ENCODE measurements around the gene SMG9.

The SMG9 gene

DNA sequence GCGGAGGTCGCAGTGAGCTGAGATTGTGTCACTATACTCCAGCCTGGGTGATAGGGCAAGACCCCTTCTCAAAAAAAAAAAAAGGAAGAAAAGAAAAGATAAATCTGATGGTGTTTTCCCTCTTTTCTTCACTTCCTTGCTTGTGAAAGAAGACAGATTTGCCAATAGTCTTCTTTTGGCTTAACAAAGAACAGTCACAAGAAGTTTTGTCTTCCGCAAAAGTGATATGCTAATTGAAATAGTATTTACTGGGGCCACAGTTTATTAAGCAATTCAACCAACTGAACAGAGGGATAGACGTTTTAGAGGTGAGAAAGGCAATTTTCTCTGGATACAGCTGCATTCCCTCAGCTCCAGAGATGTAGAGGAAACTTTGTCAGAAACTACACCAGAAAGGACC, 61.9 kb downstream of the SMG9 start:
- peaks cover 8% of the 10 kb centered on the region for H3K27me3 Mint-ChIP-seq (ENCODE audit: low read depth)
- peaks cover 22% of the 10 kb centered on the region for H3K9me3 Mint-ChIP-seq
- TF ChIP-seq, protein P1, sequence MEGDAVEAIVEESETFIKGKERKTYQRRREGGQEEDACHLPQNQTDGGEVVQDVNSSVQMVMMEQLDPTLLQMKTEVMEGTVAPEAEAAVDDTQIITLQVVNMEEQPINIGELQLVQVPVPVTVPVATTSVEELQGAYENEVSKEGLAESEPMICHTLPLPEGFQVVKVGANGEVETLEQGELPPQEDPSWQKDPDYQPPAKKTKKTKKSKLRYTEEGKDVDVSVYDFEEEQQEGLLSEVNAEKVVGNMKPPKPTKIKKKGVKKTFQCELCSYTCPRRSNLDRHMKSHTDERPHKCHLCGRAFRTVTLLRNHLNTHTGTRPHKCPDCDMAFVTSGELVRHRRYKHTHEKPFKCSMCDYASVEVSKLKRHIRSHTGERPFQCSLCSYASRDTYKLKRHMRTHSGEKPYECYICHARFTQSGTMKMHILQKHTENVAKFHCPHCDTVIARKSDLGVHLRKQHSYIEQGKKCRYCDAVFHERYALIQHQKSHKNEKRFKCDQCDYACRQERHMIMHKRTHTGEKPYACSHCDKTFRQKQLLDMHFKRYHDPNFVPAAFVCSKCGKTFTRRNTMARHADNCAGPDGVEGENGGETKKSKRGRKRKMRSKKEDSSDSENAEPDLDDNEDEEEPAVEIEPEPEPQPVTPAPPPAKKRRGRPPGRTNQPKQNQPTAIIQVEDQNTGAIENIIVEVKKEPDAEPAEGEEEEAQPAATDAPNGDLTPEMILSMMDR (IDR thresholded peaks at IDR 0.05; ENCODE audit: unreplicated experiment in 3 of 3), result no peak
- no peaks in the 10 kb centered on the region for H3K4me1 Mint-ChIP-seq
- H3K27ac Mint-ChIP-seq, result no peak overlapping the region
- H3K4me3 Mint-ChIP-seq, result no peak overlapping the region
- no peaks in the 10 kb centered on the region for H3K36me3 Mint-ChIP-seq (ENCODE audit: low read depth)

DNA sequence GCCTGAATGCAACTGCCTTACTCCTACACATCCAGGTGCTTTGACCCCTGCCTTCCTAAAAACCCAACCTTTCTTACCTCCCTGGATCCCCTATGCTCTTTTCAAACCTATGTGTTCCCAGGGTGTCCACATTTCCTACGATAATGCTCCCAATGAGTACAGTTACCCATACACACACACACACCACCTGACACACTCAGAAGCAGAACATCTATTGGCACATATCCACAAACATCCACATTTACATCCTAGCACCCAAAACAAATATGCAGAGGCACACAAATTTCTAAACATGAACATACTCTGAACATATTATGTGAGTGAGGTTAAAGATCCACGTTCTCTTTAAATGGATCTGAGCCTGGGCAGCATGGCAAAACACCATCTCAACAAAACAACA, 62.4 kb downstream of the SMG9 start:
- peaks cover 22% of the 10 kb centered on the region for H3K9me3 Mint-ChIP-seq
- H3K27me3 Mint-ChIP-seq (ENCODE audit: low read depth), result peaks cover 4% of the 10 kb centered on the region
- TF ChIP-seq, protein P1 (IDR thresholded peaks at IDR 0.05; ENCODE audit: unreplicated experiment in 3 of 3), result no peak
- H3K4me1 Mint-ChIP-seq, result peaks cover 3% of the 10 kb centered on the region
- no peak overlapping the region for H3K27ac Mint-ChIP-seq
- H3K4me3 Mint-ChIP-seq, result no peak overlapping the region
- no peaks in the 10 kb centered on the region for H3K36me3 Mint-ChIP-seq (ENCODE audit: low read depth)

DNA sequence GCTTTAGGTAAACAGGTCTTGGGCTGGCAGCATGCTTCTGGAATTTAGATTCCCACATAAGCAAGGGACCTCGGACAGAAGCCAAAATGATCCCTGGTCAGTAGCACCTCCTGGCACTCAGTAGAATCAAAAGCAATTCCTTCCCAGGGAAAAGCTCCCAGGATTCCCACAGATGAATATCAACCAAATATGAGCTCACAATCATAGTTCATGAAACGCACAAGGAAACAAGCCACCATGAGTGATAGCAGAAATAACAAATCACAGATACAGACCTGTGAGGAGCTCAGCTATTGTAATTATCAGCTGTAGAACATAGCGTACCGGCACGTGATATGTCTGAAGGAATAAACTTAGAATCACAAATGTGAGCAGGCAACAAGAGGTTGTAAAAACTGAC, 63.0 kb downstream of the SMG9 start:
- H3K36me3 Mint-ChIP-seq (ENCODE audit: low read depth), result no peaks in the 10 kb centered on the region
- no peak overlapping the region for H3K4me3 Mint-ChIP-seq
- peaks cover 4% of the 10 kb centered on the region for H3K27me3 Mint-ChIP-seq (ENCODE audit: low read depth)
- H3K27ac Mint-ChIP-seq, result no peak overlapping the region
- TF ChIP-seq, protein P1 (IDR thresholded peaks at IDR 0.05; ENCODE audit: unreplicated experiment in 3 of 3), result no peak
- peaks cover 22% of the 10 kb centered on the region for H3K9me3 Mint-ChIP-seq
- H3K4me1 Mint-ChIP-seq, result peaks cover 9% of the 10 kb centered on the region

DNA sequence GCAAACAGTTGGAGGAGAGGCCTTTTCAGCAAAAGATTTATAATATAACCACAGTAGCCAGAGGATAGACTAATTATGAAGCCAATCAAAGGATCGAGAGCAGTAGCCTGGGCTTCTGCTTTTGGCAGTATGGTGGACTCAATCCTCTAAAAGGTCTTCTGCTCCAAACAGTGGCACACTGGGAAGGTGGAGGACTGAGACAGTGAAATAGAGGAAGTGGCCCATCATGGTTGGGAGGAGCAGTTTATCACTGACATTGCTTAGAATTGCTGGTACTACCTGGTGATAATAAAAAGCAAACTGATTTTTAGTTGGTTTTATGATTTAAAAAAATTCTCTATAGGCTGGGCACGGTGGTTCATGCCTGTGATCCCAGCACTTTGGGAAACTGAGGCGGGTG, 63.9 kb downstream of the SMG9 start:
- Mint-ChIP-seq H3K4me3 (no peak overlapping the region), H3K9me3 (peaks cover 20% of the 10 kb centered on the region), H3K4me1 (peaks cover 9% of the 10 kb centered on the region), H3K27ac (no peak overlapping the region), H3K27me3 (ENCODE audit: low read depth) (peaks cover 4% of the 10 kb centered on the region), H3K36me3 (ENCODE audit: low read depth) (no peaks in the 10 kb centered on the region)
- TF ChIP-seq, protein P1 (IDR thresholded peaks at IDR 0.05; ENCODE audit: unreplicated experiment in 3 of 3), result no peak

DNA sequence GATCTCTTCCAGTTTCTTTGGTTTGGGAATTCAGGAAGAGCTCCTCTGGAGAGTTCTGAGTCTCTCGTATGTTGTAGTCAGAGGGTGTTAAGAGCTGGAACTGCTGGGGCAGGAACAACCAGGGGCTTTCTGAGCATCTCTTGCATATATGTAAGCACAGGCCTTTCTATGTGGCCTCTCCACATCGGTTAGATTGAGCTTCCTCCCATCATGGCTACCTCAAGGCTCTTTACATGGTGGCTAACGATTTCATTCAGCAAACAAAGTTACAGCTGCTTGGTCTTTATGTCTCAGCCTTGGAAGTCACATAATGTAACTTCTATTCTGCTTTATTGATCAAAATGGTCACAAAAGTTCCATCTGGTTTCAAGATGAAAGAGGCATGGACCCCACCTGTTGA, 64.3 kb downstream of the SMG9 start:
- no peak overlapping the region for H3K4me3 Mint-ChIP-seq
- TF ChIP-seq, protein P1 (IDR thresholded peaks at IDR 0.05; ENCODE audit: unreplicated experiment in 3 of 3), result no peak
- H3K27me3 Mint-ChIP-seq (ENCODE audit: low read depth), result peaks cover 4% of the 10 kb centered on the region
- no peak overlapping the region for H3K27ac Mint-ChIP-seq
- peaks cover 9% of the 10 kb centered on the region for H3K4me1 Mint-ChIP-seq
- H3K36me3 Mint-ChIP-seq (ENCODE audit: low read depth), result no peaks in the 10 kb centered on the region
- peaks cover 20% of the 10 kb centered on the region for H3K9me3 Mint-ChIP-seq

DNA sequence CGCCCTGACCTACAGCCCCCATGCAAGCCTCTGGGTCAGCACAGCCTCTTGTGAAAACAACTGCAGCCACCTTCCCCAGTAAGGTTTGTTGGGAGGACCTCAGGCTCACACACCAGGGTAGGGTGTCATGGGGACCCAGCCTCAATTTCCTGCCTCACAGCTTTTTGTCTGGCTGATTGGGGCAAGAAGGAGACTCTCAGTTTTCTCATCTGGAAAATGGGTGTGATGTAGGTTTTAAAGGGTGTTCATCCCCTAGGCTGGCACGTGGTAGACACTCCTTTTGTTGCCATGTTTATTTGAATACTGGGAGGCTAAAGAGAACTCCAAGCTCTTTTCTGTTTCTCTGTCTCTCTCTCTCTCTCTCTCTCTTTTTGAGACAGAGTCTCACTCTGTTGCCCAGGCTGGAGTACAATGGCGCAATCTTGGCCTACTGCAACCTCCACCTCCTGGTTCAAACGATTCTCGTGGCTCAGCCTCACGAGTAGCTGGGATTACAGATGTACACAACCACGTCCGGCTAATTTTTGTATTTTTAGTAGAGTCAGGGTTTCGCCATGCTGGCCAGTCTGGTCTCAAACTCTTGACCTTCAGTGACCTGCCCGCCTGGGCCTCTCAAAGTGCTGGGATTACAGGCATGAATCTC, 66.6 kb downstream of the SMG9 start:
- Mint-ChIP-seq H3K4me3 (no peak overlapping the region), H3K27ac (no peak overlapping the region), H3K4me1 (peaks cover 9% of the 10 kb centered on the region), H3K36me3 (ENCODE audit: low read depth) (no peaks in the 10 kb centered on the region), H3K9me3 (peaks cover 16% of the 10 kb centered on the region), H3K27me3 (ENCODE audit: low read depth) (no peaks in the 10 kb centered on the region)
- TF ChIP-seq, protein P1 (IDR thresholded peaks at IDR 0.05; ENCODE audit: unreplicated experiment in 3 of 3), result no peak

Measured in nephron (organoid).